Hepatic stellate cell (primary cell): ENCODE measurements around the gene ASF1B.
A peak's percentile ranks its signal among the peaks of the same experiment; 100 is the strongest.

Experiments
- DNase-seq: peaks from one replicate; pipeline ENCODE4 v3.0.0; 2011; ENCODE audit warnings: low spot score

Gene ASF1B

DNA sequence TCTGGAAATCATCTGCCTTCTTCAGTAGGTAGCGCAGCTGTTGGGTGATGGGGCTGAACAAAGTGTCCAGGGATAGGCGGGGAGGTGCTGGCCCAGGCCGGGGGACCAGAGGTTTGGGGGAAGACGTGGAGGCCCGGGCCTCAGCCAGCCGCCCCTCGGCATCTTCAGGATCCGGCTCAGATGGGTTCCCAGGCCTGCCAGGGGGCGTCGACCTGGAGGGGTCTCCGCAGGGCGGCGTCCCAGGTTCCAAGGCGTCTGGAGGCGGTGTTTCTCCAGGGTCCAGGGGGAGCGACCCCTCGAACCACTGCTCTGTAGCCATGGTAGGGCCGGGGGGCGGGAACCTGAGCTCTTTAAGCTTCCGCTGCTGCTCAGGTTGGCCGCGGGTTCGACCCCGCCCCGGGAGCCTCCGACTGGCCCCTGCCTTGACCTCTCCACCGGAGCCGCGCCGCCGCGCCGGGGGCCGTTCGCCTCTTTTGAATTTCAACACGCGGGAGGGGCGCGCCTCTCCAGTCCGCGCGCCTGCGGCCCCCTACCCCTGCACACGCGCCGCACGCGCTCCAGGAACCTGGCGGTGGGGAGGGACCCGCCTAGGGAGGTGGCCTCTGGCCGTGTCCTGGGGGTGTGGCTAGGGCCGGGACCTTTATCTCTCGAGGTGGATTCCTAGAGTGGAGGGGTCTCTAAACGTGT, 50.9 kb downstream of the ASF1B start, which contains the start of gene C19orf67:
Gene C19orf67 (minus strand): TSS at position 475 of the 687 bp plus-strand sequence. CDS start 156 bp downstream, at position 319.
- DNase-seq = no peak

DNA sequence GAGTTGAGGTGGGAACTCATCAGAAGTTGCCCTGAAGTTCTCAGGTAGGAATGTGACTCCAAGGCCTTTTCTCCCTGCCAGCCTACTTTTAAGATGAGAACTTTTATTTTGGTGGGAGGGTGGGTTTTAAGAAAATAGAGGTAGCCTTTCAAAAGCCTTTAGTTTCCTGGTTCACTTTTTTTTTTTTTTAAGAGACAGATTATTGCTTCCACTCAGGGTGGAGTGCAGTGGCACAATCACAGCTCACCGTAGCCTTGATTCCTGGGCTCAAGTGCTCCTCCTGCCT, 53.8 kb downstream of the ASF1B start:
- DNase-seq = no peak

DNA sequence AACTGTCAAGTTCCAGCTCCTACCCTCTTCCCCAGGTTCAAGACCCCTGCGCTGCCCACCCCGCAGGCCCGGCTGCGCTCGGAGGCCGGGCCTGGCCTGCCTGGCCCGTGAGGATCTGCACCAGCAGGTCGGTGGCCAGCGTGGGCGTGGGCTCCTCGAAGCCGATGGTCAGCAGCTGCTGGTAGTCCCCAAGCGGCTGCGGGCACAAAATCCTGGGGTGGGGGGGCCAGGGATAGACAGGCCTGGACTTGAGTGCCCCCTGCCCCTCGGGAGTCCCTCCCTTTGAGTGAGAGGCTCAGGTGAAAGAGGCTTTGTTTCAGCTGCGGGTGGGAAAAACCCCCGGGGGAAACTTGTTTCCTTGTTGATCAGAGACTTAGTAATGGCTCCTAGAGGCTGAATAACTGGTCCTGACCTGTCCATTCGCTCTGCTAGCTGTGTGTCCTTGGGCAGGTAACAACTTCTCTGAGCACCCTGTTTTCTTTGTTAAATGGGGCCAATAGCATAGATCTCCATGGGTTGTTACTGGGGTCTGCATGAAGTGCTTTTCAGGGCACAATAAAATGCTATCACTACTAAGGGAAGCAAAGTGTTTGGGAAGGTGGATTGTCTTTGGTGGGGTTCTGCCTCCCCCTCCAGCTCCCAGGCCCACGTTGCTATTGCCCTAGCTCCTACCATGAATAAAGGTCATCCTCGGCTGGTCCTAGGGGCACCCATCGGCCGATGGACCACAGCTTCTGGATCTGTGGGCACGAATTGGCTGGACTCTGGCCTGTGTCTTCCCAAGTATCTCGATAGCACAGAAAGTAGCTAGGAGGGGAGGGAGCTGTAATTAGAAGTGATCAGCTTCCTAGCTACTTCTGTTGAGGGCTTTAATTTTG, 54.4 kb downstream of the ASF1B start:
- DNase-seq = no peak

DNA sequence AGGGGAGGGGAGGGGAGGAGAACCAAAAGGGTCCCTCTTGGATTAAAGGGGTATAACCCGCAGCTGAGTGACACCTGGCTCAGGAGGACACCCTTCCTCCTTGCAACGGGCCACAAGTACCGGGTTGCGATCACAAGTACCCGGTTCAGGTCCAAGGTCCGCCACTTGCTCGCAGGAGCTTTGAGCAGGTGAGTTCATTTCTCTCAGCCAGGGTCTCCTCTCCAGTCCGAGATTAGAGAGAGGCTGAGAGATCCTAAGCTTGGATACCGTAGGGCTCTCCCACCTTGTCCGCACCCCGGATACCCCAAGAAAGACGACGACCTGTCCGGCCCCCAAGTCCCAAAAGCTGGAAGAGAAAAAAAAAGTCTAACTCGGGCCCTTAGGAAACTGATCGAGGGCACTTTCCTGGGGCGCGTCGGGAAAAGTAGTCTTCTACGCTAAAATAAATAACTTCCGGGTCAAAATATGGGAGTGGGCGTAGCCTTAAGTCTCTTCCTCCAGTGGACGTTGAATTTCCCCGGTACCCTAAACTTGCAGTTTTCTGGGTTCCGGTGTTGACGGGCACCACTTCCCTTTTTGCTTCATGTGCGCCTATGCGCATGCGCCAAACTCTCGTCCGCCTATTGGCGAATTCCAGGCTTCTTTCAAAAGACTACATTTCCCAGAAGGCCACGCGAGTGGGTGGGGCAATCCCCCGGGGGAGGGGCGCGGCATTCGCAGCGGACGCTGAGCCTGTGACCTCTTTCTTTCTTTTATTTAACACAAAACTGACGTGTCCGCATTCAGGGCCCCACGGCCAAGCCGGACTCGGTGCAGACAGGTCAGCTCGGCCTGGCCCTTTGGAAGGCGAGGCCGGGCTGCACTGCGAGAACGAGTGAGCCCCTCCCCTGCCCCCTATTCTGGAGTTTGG, 55.2 kb downstream of the ASF1B start:
- peak; percentile 99 for DNase-seq

DNA sequence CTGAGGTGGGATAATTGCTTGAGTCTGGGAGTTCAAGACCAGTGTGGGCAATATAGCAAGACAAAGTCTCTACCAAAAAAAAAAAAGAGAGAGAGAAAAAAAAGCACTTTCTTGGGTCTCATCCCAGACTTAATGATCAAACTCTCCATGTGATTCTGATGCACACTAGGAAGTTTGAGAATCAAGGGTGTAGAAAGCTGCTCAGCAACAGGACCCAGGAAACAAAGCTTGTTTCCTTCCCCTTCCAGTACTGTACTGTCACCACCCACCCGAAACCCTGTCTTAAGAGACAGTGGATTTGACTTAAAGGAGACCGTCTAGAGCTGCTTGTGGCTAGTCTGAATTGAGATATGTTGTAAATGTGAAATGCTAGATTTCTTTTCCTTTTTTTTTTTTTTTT, 58.0 kb downstream of the ASF1B start:
- no peak for DNase-seq

DNA sequence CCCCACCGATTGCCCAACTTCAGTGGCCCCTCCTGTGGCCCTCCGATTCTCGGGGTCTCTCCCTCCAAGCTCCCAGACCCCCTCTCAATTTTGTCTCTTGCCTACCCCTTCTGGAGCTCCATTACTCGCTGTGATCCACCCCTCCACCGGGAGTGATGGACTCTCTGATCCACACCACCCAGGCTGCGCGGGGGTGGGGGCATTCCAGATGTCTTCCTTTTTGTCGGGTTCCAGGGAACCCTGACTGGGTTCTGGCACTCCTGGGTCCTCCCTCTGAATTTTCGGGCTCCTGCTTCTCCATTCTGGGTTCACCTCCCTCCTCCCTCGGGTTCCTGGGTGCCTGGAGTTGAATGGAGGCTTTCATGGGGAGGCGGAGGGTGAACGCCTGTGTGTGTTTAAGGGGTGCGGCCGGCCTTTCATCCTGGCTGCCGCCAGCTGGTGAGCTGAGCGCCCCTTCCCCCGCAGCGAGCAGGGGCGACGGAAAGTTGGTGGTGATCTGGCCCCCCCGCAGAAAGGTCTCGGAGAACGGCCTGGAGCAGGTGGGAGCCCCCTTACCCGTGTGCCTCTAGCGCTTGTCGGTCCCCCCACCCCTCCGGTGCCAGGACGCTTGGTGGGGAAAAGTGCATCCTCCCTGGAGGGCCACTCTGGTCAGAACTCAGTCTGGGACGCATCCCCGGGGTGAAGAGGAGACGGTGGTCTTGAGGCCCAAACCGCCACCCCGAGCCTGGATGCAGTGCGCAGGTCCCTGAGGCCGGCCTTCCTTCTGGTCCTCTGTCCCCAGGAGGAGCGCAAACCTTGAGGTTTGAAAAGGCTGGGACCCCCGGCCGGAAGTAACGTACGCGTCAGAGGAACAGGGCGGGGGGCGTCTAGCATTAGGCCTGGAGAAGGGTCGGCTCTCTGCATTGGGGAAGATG, 62.2 kb downstream of the ASF1B start:
- DNase-seq = no peak

DNA sequence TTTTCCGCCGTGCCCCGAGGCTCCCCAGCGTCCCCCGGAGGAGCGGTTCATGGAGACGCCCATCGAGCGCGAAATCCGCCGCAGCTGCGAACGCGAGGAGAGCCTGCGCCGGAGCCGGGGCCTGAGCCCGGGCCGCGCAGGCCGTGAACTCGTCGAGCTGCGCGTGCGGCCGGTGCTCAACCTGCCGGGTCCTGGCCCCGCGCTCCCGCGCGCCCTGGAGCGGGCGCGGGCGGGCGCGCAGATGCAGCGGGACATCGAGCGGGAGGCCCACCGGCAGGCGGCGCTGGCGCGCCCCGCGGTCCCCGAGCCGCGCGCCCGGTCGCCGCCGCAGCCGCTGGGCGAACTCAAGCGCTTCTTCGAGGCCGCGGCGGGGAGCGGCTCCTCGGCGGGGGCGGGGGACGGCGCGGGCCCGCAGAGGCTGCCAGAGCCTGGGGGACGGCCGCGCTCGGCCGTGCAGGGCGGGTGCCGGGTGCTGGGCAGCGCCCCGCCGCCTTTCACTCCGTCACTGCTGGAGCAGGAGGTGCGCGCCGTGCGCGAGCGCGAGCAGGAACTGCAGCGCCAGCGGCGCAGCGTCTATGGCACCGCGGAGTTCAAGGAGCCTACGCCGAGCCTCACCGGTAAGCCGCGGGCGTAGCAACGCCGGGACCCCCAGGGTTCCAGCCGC, 63.0 kb downstream of the ASF1B start:
- peak; percentile 76 for DNase-seq

DNA sequence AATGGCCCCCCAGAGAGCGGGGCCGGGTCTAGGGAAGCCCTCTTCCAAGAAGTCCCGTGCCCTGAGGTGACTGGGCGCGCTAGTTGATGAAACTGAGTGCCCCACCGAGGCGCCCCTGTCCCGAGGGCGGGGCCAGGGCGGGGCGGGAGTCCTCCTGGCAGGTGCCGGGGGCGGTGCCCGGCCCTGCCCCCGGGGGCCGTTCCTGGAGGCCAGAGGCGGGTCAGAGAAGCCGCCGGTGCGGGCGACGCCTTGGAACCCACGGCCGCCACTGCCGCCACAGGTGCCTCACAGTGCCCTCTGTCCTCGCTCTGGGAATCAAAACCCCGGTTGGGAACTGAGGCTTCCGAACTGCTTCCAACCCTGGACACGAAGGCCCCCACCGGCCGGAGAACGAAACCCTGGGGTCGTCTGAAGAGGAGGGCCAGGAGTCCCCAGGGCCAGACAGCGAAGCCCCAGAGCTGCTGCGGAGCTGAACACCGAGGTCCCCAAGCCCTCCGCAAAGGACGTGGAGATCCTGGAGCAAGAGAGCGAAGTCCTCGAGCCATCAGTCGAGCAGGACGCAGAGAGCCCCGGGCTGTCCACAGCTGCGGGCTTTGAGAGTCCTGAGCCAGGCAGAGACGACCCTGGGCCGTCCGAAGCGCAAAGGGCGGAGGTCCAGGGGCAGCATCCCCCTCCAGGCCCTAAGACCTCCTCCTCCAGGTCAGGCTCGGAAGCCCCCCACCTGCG, 63.7 kb downstream of the ASF1B start, which contains the start of gene MISP3:
Gene MISP3 (plus strand): TSS at position 252 of the 726 bp plus-strand sequence. CDS start 524 bp downstream, outside the sequence.
- no peak for DNase-seq

DNA sequence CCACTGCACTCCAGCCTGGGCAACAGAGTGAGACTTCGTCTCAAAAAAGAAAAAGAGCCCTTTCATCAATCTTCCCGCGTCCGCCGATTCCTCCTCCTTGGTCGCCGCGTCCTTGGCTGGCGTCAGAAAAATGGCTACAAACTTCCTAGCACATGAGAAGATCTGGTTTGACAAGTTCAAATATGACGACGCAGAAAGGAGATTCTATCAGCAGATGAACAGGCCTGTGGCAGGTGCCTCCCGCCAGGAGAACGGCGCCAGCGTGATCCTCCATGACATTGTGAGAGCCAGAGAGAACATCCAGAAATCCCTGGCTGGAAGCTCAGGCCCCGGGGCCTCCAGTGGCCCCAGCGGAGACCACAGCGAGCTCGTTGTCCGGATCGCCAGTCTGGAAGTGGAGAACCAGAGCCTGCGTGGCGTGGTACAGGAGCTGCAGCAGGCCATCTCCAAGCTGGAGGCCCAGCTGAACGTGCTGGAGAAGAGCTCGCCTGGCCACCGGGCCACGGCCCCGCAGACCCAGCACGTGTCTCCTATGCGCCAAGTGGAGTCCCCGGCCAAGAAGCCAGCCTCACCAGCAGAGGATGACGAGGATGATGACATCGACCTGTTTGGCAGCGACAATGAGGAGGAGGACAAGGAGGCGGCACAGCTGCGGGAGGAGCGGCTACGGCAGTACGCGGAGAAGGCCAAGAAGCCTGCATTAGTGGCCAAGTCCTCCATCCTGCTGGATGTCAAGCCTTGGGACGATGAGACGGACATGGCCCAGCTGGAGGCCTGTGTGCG, 65.9 kb downstream of the ASF1B start:
- no peak for DNase-seq
